T1000 (cell line): ENCODE results near the gene FOXA3.
"Not testable (repeated sequence)": the region's sequence is repeated elsewhere in the genome, so short reads cannot be mapped to it uniquely, and the experiment has no call there.

ENCODE experiments used
- DNase-seq: peaks from one replicate; lab custom pipeline; 2025; ENCODE audit warnings: mixed read lengths; lab: John Stamatoyannopoulos, UW

Gene FOXA3

DNA sequence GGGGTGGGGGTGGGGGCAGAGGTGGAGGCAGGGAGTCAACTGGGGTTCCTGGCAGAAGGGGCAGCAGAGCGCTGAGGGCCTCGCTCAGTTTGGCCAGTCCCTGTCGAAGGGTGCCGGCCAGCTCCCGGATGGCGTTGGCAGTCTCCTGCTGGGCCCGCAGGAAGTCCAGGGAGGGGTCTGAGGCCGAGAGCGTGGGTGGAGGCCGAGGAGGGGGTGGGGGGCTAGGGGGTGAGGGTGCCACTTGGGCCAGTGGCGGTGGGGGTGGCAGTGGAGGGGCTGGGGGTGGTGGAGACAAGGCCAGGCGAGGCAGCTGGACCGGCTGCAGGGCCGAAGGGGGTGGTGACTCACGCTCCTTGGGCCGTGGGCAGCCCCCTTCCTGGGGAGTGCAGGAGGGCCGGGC is 26.8 kb downstream of the FOXA3 start:
- no peak for DNase-seq

DNA sequence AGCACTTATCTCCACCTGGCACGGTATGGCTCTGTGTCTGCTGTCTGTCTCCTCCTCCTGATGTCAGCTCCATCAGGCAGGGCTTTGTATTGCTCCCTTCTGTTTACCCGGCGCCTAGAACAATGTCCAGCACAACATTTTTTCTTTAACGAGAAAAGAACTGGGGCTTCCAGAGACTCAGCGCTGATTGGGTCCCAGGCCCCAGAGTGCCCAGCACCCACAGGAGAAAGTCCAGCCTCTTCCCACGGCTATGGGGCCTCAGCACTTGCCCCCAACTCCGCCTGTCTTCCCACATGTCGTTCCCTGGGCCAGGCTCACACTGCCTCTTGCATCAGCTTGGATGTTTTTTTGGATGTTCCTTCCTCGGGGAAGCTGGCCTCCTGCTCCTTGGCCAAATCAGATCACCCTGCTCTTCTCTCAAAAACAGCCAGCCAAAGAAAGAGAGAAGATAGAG is 31.4 kb downstream of the FOXA3 start:
- DNase-seq: no peak

DNA sequence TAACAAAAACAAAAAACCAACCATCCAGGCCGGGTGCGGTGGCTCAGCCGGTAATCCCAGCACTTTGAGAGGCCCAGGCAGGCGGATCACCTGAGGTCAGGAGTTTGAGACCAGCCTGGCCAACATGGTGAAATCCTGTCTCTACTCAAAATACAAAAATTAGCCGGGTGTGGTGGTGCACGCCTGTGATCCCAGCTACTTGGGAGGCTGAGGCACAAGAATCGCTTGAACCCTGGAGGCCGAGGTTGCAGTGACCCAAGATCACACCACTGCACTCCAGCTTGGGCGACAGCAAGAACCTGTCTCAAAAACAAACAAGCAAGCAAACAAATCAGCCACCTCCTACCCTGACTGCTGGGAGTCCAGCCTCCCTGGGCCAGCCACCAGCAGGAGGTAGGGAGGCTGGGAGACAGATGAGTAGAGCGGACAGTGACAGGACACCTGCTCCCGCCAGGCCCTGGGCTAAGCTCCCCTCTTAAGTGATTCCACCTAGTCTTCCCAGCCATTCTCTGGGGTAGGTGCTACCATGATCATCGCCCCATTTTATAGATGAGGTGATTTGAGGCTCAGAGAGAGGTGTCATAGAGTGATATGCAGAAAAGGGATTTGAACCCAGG is 32.0 kb downstream of the FOXA3 start:
- not testable (repeated sequence) for DNase-seq

DNA sequence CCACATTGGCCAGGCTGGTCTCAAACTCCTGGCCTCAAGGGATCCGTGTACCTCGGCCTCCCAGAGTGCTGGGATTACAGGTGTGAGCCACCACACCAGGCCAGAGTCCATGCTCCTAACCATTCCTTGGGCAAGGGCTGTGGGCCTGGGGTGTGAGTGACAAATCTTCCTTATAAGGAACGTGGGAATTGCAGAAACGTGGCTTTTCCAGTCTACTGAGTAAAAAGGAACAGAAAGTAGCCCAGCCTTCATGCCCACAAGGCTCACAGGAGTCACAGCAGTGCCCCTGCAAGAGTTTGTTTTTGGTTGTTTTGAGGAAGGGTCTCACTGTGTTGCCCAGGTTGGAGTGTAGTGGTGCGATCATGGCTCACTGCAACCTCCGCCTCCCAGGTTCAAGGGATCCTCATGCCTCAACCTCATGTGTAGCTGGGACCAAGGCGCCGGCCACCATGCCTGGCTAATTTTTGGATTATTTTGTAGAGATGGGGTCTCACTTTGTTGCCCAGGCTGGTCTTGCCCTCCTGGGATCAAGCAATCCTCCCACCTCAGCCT is 33.2 kb downstream of the FOXA3 start:
- no peak for DNase-seq

DNA sequence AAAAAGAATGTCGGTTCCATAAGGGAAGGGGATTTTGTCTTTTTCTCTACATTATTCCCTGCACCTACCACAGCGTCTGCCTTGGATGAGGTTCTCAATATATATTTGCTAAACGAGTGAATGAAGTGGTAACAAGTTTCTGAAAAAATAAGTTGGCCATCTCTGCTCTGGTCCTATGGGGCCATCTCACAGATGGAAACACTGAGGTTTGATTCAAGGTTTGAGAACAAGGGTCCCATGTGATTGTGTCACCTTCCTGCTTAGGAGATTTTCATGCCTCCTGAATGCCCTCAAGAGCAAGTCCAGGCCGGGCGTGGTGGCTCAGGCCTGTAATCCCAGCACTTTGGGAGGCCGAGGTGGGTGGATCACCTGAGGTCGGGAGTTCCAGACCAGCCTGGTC is 35.1 kb downstream of the FOXA3 start:
- DNase-seq: no peak

DNA sequence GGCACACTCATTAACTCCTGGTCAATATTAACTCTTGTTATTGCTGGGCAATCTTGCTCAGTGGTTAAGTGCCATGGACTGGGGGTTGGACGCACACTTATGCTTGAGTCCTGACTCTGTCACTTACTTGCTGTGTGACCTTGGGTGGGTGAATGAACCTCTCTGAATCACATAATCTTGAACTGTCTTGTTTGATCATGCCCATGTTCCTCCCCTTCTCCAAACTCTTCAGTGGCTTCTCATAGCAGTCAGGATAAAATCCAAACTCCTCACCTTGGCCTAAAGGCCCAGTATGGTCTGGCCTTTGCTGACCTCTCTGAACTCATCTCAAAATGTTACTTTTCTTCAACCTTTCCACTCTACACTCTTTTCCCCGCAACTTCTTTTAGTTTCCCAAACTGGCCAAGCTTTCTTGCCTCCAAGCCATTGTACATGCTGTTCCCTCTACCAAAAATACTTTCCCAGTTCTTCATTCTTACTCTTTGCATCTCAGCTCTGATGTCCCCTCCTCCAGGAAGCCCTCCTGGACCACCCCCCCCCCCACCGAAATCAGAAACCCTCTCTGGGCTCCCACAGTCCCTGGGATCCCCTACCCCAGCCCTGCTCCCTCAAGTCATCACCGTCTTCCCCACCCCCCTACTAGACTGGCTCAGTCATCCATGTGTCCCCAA is 35.9 kb downstream of the FOXA3 start:
- no peak for DNase-seq

DNA sequence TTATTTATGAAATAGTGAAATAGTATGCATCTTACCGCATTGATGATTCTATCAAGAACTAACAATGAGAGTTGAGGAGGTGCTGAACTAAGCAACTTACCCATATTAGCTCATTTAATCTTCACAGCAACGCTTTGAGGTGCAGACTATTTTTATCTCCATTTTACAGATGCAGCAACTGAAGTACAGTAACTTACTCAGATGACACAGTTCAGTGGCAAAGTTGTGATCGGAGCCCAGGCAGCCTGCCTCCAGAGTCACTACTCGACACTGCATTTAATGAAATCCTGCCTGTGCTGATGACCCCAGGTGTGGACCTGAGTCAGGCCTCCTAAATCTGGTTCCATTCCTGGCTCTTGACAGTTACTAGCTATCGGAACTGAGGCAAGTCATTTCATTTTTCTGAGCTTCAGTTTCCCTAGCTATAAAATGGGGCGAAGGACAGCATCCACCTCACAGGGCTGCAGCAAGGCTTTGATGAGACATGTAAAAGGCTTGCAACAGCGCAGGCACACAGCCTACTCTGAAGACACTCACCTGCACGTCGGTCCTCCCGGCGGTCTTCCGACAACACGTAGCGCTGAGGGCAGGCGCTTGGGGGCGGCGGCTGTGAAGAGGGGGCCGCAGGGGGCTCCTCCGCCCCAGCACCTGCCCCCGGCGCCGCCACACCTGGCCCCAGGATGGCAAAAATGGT is 36.8 kb downstream of the FOXA3 start:
- DNase-seq: no peak

DNA sequence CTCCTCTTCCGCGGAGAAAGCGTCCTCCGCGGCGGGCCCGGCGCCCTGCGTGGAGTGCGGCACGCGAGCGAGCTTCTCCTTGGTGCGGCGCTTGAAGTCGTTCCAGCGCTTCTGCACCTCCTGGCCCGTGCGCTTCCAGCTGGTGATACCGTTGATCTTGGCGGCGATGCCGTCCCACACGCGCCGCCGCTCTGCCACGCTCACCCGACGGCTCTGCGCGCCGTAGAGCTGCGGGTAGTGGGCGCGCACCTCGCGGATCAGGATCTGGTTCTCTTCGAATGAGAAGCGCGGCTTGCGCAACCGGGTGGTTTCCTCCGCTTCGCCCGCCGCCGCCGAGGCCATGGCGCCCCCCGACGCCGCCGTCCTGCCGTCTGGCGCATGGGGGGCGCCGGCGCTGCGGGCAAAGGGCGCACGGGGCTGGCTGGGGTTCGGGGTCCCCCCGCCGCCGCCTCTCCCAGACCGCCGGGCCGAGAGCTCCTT is 37.3 kb downstream of the FOXA3 start:
- no peak for DNase-seq

DNA sequence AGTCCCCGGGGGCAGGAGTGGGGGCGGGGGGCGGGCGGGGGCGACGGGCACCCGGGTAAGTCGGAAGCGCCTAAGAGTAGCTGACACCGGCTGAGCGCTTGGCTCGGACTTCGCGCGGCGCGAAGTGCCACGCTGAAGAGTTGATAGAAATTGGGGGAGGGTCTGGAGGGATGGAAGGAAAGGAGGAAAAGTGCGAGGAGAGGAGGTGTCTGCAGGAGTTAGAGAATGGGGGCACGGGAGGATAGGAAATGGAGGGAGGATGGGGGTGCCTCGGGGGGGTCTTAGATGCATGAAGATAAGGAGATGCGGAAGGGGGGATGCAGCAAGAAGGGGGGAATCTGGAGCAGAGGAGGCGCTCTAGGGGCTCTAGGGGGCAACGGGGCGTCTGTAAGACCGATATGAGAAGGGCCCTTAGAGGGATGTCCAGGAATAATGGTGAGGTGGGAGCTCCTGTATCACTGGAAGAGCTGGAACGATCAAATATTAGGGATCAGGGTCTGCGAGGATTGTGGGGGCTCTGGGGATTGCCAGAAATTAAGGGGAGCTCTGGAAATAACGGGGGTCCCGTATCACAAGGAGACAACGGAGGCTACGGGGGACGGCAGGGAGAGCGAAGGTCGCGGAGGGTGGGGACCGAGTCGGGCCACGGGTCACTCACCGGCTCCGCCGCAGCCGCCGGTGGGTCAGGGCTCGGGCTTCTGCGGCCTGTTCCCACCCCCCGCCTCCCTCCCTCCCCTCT is 38.0 kb downstream of the FOXA3 start, which contains the start of gene MYPOP:
TSS of gene MYPOP (minus strand) at position 702 of the 739 bp plus-strand sequence. CDS start 840 bp downstream, outside the sequence.
- no peak for DNase-seq

DNA sequence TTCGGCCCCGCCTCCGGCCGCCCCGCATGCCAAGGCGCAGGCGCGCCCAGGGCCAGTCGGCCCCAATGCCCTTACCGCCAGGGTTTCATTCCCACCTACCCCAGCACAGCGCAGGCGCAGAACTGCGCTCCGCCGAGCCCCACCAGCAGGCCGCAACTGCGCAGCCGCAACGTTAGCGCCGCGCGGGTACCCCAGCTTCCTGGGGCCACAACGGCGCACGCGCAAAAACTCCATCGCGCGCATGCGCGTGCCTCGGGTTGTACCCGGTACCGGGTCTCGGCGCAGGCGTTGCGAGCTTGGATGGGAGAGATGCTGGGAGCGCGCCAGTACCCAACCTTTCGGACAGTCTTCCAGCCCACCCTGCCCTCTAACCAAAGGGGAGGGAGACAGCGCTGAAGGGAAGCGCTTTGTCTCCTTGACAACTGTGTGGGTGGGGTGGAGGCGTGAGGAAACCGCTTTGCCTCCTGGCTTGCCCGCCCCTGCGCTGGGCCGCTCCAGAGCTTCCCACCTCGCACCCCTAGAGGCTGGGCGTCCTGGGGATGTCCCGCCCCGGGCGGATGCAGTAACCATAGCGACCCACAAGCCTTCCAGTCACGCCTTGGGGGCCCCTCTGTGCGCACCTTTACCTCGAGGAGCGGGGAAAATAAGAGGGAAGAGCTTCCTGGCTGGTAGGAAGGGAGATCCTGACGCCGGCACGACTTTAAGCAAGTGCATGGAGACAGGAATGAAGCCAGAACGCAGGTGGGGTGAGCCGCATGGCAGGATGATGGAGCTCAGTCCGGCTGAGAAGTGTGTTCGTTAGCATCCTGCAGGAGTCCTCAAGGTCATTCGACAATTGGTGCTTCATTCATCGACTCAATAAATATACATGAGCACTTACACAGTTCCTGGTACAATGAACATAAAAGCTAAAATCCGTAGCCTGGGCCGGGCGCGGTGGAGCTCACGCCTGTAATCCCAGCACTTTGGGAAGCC is 38.8 kb downstream of the FOXA3 start:
- DNase-seq: peak; percentile 99

DNA sequence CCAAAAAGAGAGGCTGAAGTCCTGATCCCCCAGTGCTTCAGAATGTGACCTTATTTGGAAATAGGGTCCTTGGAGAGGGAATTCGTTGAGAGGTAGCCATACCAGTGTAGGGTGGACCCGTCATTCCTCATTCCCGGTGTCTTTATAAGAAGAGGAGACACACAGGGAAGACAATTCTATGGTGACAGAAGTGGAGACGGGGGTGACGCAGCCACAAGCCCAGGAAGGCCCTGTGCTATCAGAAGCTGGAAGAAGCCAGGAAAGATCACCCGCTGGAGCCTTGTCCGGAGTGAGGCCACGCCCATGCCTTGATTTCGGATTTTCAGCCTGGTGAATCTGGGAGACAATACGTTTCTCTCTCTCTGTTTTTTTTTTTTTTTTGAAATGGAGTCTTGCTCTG is 40.9 kb downstream of the FOXA3 start:
- DNase-seq: no peak

DNA sequence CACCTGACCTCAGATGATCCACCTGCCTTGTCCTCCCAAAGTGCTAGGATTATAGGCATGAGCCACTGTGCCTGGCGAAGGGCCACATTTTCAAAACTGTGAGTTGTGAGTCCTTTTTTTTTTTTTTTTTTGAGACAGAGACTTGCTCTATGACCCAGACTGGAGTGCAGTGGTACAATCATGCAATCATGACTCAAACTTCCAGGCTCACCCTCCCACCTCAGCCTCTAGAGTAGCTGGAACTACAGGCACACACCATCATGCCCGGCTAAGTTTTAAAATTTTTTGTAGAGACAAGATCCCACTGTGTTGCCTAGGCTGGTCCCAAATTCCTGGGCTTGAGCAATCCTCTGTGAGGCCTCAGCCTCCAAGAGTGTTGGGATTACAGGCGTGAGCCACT is 42.1 kb downstream of the FOXA3 start:
- DNase-seq: no peak

DNA sequence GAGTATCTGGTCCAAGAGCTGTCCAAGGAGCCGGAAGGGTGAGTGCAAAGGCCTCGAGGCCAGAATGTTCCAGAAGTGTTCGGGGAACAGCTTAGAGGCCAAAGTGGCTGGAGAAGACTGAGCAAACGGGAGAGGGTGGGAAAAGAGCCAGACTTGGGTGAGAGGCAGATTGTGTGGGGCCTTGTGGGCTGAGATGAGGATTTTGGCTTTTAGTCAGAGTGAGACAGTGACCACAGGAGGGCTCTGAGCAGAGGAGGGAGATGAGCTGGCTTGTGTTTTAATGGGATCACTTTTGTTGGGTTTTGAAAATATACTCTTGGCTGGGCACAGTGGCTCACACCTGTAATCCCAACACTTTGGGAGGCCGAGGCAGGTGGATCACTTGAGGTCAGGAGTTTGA is 44.8 kb downstream of the FOXA3 start:
- DNase-seq: no peak

DNA sequence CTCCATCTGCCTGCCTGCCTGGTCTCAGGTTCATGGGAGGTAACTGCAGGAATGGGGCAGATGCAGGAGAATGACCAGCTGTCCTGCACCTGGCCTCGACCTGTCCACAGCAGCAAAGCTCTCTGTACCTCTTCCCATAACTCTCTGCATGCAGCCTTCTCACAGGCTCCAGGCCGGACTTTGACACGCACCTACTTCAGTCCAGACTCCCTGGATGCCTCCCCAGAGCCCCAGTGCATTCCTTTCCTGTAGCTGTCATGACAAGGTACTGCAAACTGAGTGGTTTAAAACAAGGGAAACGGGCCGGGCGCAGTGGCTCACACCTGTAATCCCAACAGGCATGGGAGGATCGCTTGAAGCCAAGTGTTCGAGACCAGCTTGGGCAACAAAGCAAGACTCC is 47.2 kb downstream of the FOXA3 start:
- DNase-seq: no peak

DNA sequence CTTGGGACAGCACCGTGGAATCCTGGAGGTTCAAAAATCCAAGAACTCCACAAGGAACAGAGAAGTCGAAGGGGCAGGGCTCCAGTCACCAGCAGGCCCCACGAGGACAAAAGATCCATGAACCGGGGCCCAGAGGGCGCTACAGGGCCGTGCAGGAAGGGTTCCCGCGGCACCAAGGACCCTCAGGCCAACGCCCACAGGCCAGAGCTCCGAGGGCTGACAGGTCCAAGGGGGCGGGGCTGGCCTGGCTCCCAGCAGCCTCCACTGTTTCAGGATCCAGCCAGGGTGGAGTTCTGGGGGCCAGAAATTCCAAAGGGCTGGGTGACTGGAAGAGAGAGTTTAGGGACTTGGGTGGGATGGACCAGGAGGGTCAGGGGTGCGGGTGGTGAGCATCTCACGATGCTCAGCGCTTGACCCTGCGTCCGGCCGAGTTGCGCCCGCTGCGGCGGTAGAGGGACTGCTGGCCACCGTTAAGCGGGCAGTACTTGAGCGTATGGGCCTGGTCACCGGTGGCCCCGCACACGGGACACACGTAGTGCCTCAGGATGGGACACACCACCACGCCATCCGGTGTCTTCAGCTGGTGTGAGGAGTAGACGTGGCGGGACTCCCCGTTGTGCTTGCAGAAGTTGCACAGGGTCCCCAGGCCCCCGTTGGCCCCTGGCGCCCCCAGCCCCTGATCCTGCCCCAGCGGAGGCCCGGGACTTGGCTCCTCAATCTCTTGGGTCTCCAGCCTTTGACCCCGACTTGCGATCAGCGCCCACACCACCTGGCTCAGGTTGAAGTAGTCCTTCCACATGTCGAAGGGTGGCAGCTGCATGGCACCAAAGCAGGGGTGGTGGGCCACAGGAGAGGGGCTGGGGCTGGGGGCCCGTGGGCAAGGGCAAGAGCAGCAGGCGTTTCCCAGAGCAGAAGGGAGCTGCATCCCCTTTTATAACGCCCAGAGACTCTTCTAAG is 50.0 kb downstream of the FOXA3 start, which contains the start of gene NANOS2:
TSS of gene NANOS2 (minus strand) at position 905 of the 957 bp plus-strand sequence. CDS start at position 820, 85 bp downstream.
- no peak for DNase-seq

DNA sequence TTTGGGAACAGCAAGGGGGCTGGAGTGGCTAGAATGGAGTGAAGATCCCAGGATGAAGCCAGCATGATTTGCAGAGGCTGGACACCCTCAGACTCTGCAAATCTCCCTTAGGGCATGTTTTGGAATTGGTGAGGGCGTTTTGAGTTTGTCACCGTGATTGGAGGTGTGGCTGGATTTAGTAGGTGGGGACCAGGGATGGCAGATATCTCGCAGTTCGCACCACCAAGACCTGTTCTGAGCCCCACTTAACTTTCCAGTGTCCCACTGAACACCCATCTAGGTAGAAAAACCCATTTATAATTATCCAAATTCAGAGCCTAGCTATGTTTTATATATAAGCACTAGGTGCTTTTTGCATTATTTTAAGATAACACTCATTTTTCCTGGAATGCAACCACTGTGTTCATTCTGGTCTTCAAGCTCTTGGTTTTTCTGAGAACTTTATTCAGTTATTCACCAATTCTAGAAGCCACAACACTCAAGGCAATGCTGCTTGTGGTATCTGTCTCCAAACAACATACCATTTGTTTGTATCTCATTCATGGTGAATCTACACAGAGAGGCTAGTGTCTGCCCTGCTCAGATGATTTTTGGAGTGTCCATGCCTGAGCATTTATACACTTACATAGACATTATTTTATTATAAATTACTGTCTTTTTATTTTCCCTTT is 53.4 kb downstream of the FOXA3 start:
- no peak for DNase-seq

DNA sequence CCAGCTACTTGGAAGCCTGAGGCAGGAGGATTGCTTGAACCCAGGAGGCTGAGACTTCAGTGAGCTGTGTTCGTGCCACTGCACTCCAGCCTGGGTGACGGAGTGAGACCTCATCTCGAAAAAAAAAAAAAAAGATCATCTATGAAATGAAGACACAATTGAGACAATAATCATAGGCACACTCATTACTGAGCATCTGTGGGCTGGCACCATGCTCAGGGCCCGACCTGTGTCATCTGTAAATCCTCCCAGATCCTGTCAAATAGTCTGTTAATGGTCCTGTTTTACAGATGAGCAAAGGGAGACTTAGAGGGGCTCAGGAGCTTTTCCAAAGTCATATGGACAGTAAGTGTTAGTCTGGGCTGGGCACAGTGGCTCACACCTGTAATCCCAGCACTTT is 54.6 kb downstream of the FOXA3 start:
- DNase-seq: no peak

DNA sequence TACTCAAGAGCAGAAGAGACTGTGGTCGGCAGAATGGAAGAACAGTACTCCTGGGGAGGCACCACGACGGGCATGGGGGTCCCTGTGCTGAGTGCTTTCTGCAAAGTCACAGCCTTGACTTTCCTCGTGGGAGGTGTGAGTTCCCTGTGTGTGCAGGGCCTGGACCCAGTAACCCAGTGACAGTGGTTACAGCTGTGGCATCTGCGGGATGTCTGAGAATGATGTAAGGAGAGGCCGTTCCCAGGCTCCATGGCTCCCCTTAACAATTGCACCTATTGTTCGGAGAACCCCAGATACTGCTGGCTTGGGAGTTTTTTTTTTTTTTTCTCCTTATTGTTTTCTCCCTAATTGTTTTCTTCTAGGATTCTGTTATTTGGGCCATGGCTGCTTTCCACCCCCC is 55.6 kb downstream of the FOXA3 start:
- no peak for DNase-seq

DNA sequence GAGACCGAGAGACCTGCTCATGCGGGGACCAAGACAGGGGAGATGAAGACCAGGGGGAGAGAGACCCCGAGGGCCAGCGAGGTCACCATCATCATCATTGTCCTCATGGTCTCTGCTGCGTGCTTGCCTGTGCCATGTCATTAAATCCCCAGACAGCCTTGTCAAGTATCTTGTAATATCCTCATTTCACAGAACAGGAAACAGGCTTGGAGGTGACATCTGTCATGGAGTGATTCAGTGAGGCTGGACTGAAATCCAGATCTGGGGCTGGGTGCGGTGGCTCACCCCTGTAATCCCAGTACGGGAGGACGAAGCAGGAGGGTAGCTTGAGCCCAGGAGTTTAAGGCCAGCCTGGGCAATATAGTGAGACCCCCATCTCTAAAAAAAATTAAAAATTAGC is 56.3 kb downstream of the FOXA3 start:
- DNase-seq: no peak
